Endothelial cell of umbilical vein (primary cell): ENCODE measurements around the gene FYN. TPM values are rescaled to one million over a fixed set of nuclear protein-coding genes. Genes with fewer than 3 reads are reported as not detected.
"Not testable (repeated sequence)": the region's sequence is repeated elsewhere in the genome, so short reads cannot be mapped to it uniquely, and the experiment has no call there.

ENCODE experiments used
- BruUV-seq: library from RNA; stranded (reverse); fragments of 400-500 nt; replicated peaks from 2 replicates; lab custom pipeline; 2021; lab: Mats Ljungman, UMichigan
- CTCF ChIA-PET: fragments of 300-600, 350-600 bp; sonication (Branson Sonifier 250); formaldehyde crosslinking; loops from one replicate; lab custom pipeline; 2021; ENCODE audit warnings: antibody characterized with exemption, inconsistent platforms; lab: Charles Lee
- POLR2A ChIA-PET: fragments of 300-600, 350-600 bp; sonication (Branson Sonifier 250); formaldehyde crosslinking; loops from one replicate; lab custom pipeline; 2021; ENCODE audit warnings: antibody characterized with exemption, inconsistent platforms; lab: Charles Lee
- DNase-seq: peaks from one replicate; pipeline ENCODE4 v3.0.0-alpha.2; 2011; ENCODE audit warnings: low read depth, low spot score
- FAIRE-seq: peaks from 2 replicates; lab custom pipeline; 2011; peaks lifted over from hg19 to GRCh38; lab: Jason Lieb, UNC
- H2AFZ ChIP-seq: 2 replicates; pipeline ENCODE4 v1.6.0; 2012; ENCODE audit warnings: low read depth, low read length, control low read depth, inconsistent platforms
- H3K27ac ChIP-seq: 2 replicates; pipeline ENCODE4 v1.5.1; 2011; ENCODE audit warnings: low read depth, mild to moderate bottlenecking, control low read depth, low read length, moderate library complexity; ENCODE audit not compliant: insufficient read depth
- H3K27me3 ChIP-seq, 2 experiments: 2 replicates each; pipeline versions ENCODE4 v1.6.0 to v1.6.1; 2011; ENCODE audit warnings: low read length in 2 of 2, mixed read lengths in 1 of 2; ENCODE audit not compliant: control insufficient read depth in 2 of 2, insufficient read depth in 2 of 2
- H3K36me3 ChIP-seq, 2 experiments: 2 replicates in 1 of 2; 3 replicates in 1 of 2; pipeline ENCODE4 v1.5.1; 2011; ENCODE audit warnings: low read length in 2 of 2, mild to moderate bottlenecking in 1 of 2, moderate library complexity in 1 of 2; ENCODE audit not compliant: control insufficient read depth in 2 of 2, insufficient read depth in 2 of 2; ENCODE audit errors: extremely low read depth in 1 of 2
- H3K4me1 ChIP-seq: 3 replicates; pipeline ENCODE4 v1.5.1; 2011; ENCODE audit warnings: mild to moderate bottlenecking, low read length; ENCODE audit not compliant: control insufficient read depth, insufficient read depth; ENCODE audit errors: extremely low read depth
- H3K4me2 ChIP-seq: 2 replicates; pipeline ENCODE4 v1.6.1; 2011; ENCODE audit warnings: low read length, control low read depth, mixed read lengths; ENCODE audit not compliant: insufficient read depth
- H3K4me3 ChIP-seq, 3 experiments: fragments of 200-600 bp in 1 of 3; sonication (generic), shearing (Covaris generic) in 1 of 3; replicated peaks in 1 of 3; 2 replicates each; pipeline ENCODE4 v1.5.1; 2011 to 2016; ENCODE audit warnings: control low read depth in 3 of 3, low read length in 3 of 3, mild to moderate bottlenecking in 2 of 3, inconsistent platforms in 1 of 3, low read depth in 1 of 3, moderate library complexity in 1 of 3; ENCODE audit not compliant: insufficient read depth in 1 of 3
- H3K79me2 ChIP-seq: 2 replicates; pipeline ENCODE4 v1.6.0; 2012; ENCODE audit warnings: low read length, inconsistent platforms; ENCODE audit not compliant: control insufficient read depth, insufficient read depth
- H3K9ac ChIP-seq: replicated peaks from 2 replicates; pipeline ENCODE3; 2011; ENCODE audit warnings: low read length, control low read depth; ENCODE audit not compliant: insufficient read depth; ENCODE audit errors: extremely low read depth
- H3K9me1 ChIP-seq: replicated peaks from 3 replicates; pipeline ENCODE4 v1.6.0; 2011; ENCODE audit warnings: mild to moderate bottlenecking, low read length; ENCODE audit not compliant: control insufficient read depth, insufficient read depth; ENCODE audit errors: extremely low read depth
- H3K9me3 ChIP-seq: replicated peaks from 2 replicates; pipeline ENCODE4 v1.5.1; 2012; ENCODE audit warnings: low read length, inconsistent platforms; ENCODE audit not compliant: control insufficient read depth, insufficient read depth
- H4K20me1 ChIP-seq: replicated peaks from 2 replicates; pipeline ENCODE3; 2011; ENCODE audit warnings: mild to moderate bottlenecking, low read length; ENCODE audit not compliant: control insufficient read depth, insufficient read depth; ENCODE audit errors: extremely low read depth
- CTCF ChIP-seq, 2 donors: IDR thresholded peaks; 1 replicate in 1 of 2; 2 replicates in 1 of 2; pipeline ENCODE4 v1.5.1; 2011; ENCODE audit warnings: low read length in 2 of 2, mild to moderate bottlenecking in 2 of 2, moderate library complexity in 2 of 2, control low read depth in 1 of 2, inconsistent platforms in 1 of 2, low read depth in 1 of 2; ENCODE audit not compliant: insufficient read depth in 1 of 2; ENCODE audit errors: extremely low read depth in 1 of 2
- FOS ChIP-seq: IDR thresholded peaks from 2 replicates; pipeline ENCODE4 v1.6.1; 2011; ENCODE audit warnings: mild to moderate bottlenecking, low read length, moderate library complexity, borderline replicate concordance; ENCODE audit not compliant: insufficient read depth
- GATA2 ChIP-seq: IDR thresholded peaks from 2 replicates; pipeline ENCODE4 v1.7.0; 2011; ENCODE audit warnings: low read depth, mild to moderate bottlenecking, moderate library complexity, mixed read lengths, low read length; ENCODE audit not compliant: insufficient read length, insufficient read depth
- JUN ChIP-seq: IDR thresholded peaks from 2 replicates; pipeline ENCODE4 v1.6.1; 2011; ENCODE audit warnings: borderline replicate concordance, low read depth; ENCODE audit not compliant: insufficient read length, insufficient read depth
- MYC ChIP-seq: IDR thresholded peaks from one replicate; pipeline ENCODE4 v1.6.1; 2011; ENCODE audit warnings: mild to moderate bottlenecking, low read depth, low read length
- POLR2A ChIP-seq: IDR thresholded peaks from 2 replicates; pipeline ENCODE4 v1.6.1; 2012; ENCODE audit warnings: low read depth, mild to moderate bottlenecking, control low read depth, low read length
- POLR2AphosphoS5 ChIP-seq: IDR thresholded peaks from 2 replicates; pipeline ENCODE4 v1.6.1; 2012; ENCODE audit warnings: low read depth, mild to moderate bottlenecking, control low read depth, low read length, moderate library complexity; ENCODE audit not compliant: insufficient read depth
- dilution Hi-C: fragments of 300-500 bp; cut with MboI; formaldehyde crosslinking; loops from one replicate; pipeline ENCODE4 v1.15.0; 2019; ENCODE audit warnings: low sequenced_read_pairs; ENCODE audit not compliant: extremely low pct_ligation_motif_present
- intact Hi-C: fragments of 100-400 bp; cut with micrococcal nuclease; formaldehyde crosslinking; loops from one replicate; pipeline ENCODE4 v1.10.0; 2022
- polyA plus RNA-seq, 4 experiments: library from polyadenylated mRNA; depleted of rRNA in 3 of 4; stranded (reverse) in 3 of 4; unstranded in 1 of 4; fragments of >200 nt; gene quantifications; 2 replicates each; pipeline versions ENCODE4 v1.2.1 to v1.2.3, GENCODE V29; 2011 to 2012; ENCODE audit warnings: missing spikeins in 1 of 4
- total RNA-seq: library from RNA; stranded (reverse); gene quantifications from 2 replicates; pipeline ENCODE4 v1.2.3, GENCODE V29; 2021
- TF ChIP-seq, protein P1 (sequence below): IDR thresholded peaks from 2 replicates; pipeline ENCODE4 v1.6.1; 2011; ENCODE audit not compliant: insufficient read depth, insufficient read length

The FYN gene
- total and polyA plus RNA-seq, 2 donors (not counting 3 experiments of a cell fraction or from before 2014, with no cell fraction given), result 69.0 to 143 TPM

GRCh38 chr6:111788379-111789276, 84.6 kb downstream of the FYN start:
- POLR2A ChIA-PET, result no interaction called here
- Histone ChIP-seq H3K36me3 (no peaks in the 10 kb centered on the region), H3K27ac (no peak overlapping the region), H3K4me2 (no peak overlapping the region), H3K4me1 (peaks cover 18% of the 10 kb centered on the region), H3K9me3 (no peaks in the 10 kb centered on the region), H3K4me3 (no peak overlapping the region), H2AFZ (no peak overlapping the region), H3K79me2 (peaks cover 13% of the 10 kb centered on the region), H3K9ac (no peak overlapping the region), H3K27me3 (no peaks in the 10 kb centered on the region), H4K20me1 (no peaks in the 10 kb centered on the region), H3K9me1 (no peaks in the 10 kb centered on the region)
- DNase-seq (no peak), FAIRE-seq (no peak)
- dilution Hi-C loops (no loop called here), intact Hi-C loops (no loop called here)
- TF ChIP-seq, protein P1, sequence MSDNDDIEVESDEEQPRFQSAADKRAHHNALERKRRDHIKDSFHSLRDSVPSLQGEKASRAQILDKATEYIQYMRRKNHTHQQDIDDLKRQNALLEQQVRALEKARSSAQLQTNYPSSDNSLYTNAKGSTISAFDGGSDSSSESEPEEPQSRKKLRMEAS, result no peak
- TF ChIP-seq GATA2 (no peak), FOS (no peak), JUN (no peak), MYC (no peak), POLR2AphosphoS5 (no peak), POLR2A (no peak), CTCF (IDR thresholded peaks at IDR 0.05; ENCODE audit: extremely low read depth in 1 of 2, insufficient read depth in 1 of 2, low read depth in 1 of 2, low read length in 2 of 2) (no peak)
- BruUV-seq, result no TSS peak
- CTCF ChIA-PET, result interaction anchor here (1.2 to 1.5 kb wide), 2 partner anchors 25 to 35 kb away, joined by 3 to 4 read pairs; no protein-coding TSS in a partner anchor

GRCh38 chr6:111786151-111786550, 87.1 kb downstream of the FYN start:
- DNase-seq, H3K9me3 ChIP-seq, H3K36me3 ChIP-seq, H4K20me1 ChIP-seq, H2AFZ ChIP-seq, H3K9me1 ChIP-seq, H3K9ac ChIP-seq, BruUV-seq, H3K4me3 ChIP-seq, H3K27me3 ChIP-seq, dilution Hi-C loops, H3K4me2 ChIP-seq, CTCF ChIA-PET, POLR2A ChIA-PET, H3K27ac ChIP-seq, intact Hi-C loops, FAIRE-seq: not testable (repeated sequence)
- Histone ChIP-seq H3K4me1 (peaks cover 20% of the 10 kb centered on the region), H3K79me2 (peaks cover 16% of the 10 kb centered on the region)
